K562 (cell line): ENCODE results near the gene CAMSAP3. TPM values are rescaled to one million over a fixed set of nuclear protein-coding genes. Genes with fewer than 3 reads are reported as not detected.

Experiments used
- ARID1B ChIP-seq: fragments of 450-650 bp; IDR thresholded peaks from 2 replicates; pipeline ENCODE4 v1.6.1; 2016; ENCODE audit warnings: antibody characterized with exemption, mild to moderate bottlenecking, inconsistent platforms
- ASH1L ChIP-seq: fragments of 450-650 bp; IDR thresholded peaks from 2 replicates; pipeline ENCODE4 v1.6.1; 2018; ENCODE audit warnings: borderline replicate concordance, mild to moderate bottlenecking, low read depth; ENCODE audit not compliant: partially characterized antibody
- BCOR ChIP-seq: fragments of 450-650 bp; IDR thresholded peaks from 2 replicates; pipeline ENCODE4 v1.6.1; 2016
- CBFA2T3 ChIP-seq: fragments of 450-650 bp; IDR thresholded peaks from 2 replicates; pipeline ENCODE4 v1.6.1; 2017
- EP400 ChIP-seq: fragments of 450-650 bp; IDR thresholded peaks from 2 replicates; pipeline ENCODE4 v1.6.1; 2017; ENCODE audit warnings: antibody characterized with exemption, mild to moderate bottlenecking, moderate library complexity
- GATA2 ChIP-seq: sonication (generic); formaldehyde crosslinking; IDR thresholded peaks from 2 replicates; pipeline ENCODE4 v1.4.0; 2020; ENCODE audit warnings: mild to moderate bottlenecking, missing genetic modification reagents
- IRF2 ChIP-seq: sonication (generic); formaldehyde crosslinking; IDR thresholded peaks from 2 replicates; pipeline ENCODE4 v1.8.1; 2022; ENCODE audit warnings: mild to moderate bottlenecking, missing genetic modification reagents
- JUN ChIP-seq, 2 experiments: sonication (generic) in 1 of 2; formaldehyde crosslinking in 1 of 2; IDR thresholded peaks; 2 replicates each; pipeline versions ENCODE4 v1.6.1 to v1.8.0; 2012 to 2022; ENCODE audit warnings: borderline replicate concordance in 2 of 2, mild to moderate bottlenecking in 2 of 2, improper control_type of control experiment in 1 of 2, low read depth in 1 of 2, low read length in 1 of 2, missing genetic modification reagents in 1 of 2
- PPARD ChIP-seq: fragments of 250-450 bp; sonication (Bioruptor Pico); IDR thresholded peaks from 2 replicates; pipeline ENCODE4 v1.8.0; 2022; ENCODE audit warnings: inconsistent platforms, mild to moderate bottlenecking, moderate library complexity
- SRSF7 ChIP-seq: fragments of 200-400 bp; formaldehyde crosslinking; optimal IDR thresholded peaks from 2 replicates; pipeline ENCODE3; 2017; ENCODE audit warnings: mild to moderate bottlenecking, low read depth, low read length
- YY1 ChIP-seq, 3 experiments: IDR thresholded peaks; 2 replicates each; pipeline ENCODE4 v1.6.1; 2011; ENCODE audit warnings: low read length in 2 of 3, mild to moderate bottlenecking in 2 of 3, moderate library complexity in 2 of 3, borderline replicate concordance in 1 of 3, control low read depth in 1 of 3, low read depth in 1 of 3; ENCODE audit not compliant: insufficient read depth in 3 of 3, insufficient replicate concordance in 2 of 3, control insufficient read depth in 1 of 3, insufficient read length in 1 of 3; ENCODE audit errors: extremely low read depth in 1 of 3
- ZBTB9 ChIP-seq: fragments of 450-650 bp; formaldehyde crosslinking; IDR thresholded peaks from 2 replicates; pipeline ENCODE4 v1.4.0; 2020; ENCODE audit warnings: mild to moderate bottlenecking, moderate library complexity
- ZNF165 ChIP-seq: fragments of 250-450 bp; sonication (Bioruptor Pico); IDR thresholded peaks from 2 replicates; pipeline ENCODE4 v1.4.0; 2020; ENCODE audit warnings: borderline replicate concordance
- ZNF3 ChIP-seq: fragments of 250-450 bp; sonication (Bioruptor Pico); IDR thresholded peaks from 2 replicates; pipeline ENCODE4 v1.5.0; 2021; ENCODE audit warnings: mild to moderate bottlenecking, moderate library complexity
- ZNF655 ChIP-seq: fragments of 250-450 bp; sonication (Bioruptor Pico); IDR thresholded peaks from 2 replicates; pipeline ENCODE4 v1.5.0; 2021
- ZNF699 ChIP-seq: fragments of 250-450 bp; sonication (Bioruptor Pico); IDR thresholded peaks from 2 replicates; pipeline ENCODE4 v1.8.0; 2021; ENCODE audit warnings: mild to moderate bottlenecking, moderate library complexity; ENCODE audit not compliant: insufficient replicate concordance
- polyA plus RNA-seq, 8 experiments: library from polyadenylated mRNA; depleted of rRNA in 4 of 8; stranded (reverse) in 5 of 8; unstranded in 3 of 8; fragments of >200 nt; fragmentation: Nextera tagmentation in 2 of 8; fragmentation: Illumina TruSeq in 1 of 8; extraction: Ambion mirVana in 2 of 8; extraction: Trizol in 1 of 8; gene quantifications; 2 replicates each; pipeline versions ENCODE4 v1.2.1 to v1.2.3, GENCODE V29; 2011 to 2014; ENCODE audit warnings: inconsistent platforms in 1 of 8, missing spikeins in 1 of 8
- total RNA-seq, 7 experiments: library from RNA; depleted of rRNA in 6 of 7; stranded (reverse); fragments of >200 nt in 6 of 7; fragmentation: Illumina TruSeq in 2 of 7; extraction: Trizol in 2 of 7; gene quantifications; 2 replicates each; pipeline versions ENCODE4 v1.2.1 to v1.2.3, GENCODE V29; 2011 to 2021; ENCODE audit warnings: low replicate concordance in 1 of 7
- TF ChIP-seq, protein P1 (sequence below): IDR thresholded peaks from 2 replicates; pipeline ENCODE4 v1.6.1; 2011; ENCODE audit not compliant: insufficient read length; ENCODE audit errors: extremely low read depth
- TF ChIP-seq, protein P2 (sequence below), 2 experiments: fragments of 250-450 bp in 1 of 2; fragments of 450-650 bp in 1 of 2; sonication (Bioruptor Pico) in 1 of 2; IDR thresholded peaks; 2 replicates each; pipeline versions ENCODE4 v1.6.1 to v1.8.0; 2016 to 2021; ENCODE audit warnings: mild to moderate bottlenecking in 2 of 2, moderate library complexity in 2 of 2, missing compliant biosample characterization in 1 of 2, missing genetic modification characterization in 1 of 2
- TF ChIP-seq, protein P3 (sequence below): fragments of 450-650 bp; formaldehyde crosslinking; IDR thresholded peaks from 2 replicates; pipeline ENCODE4 v1.4.0; 2022; ENCODE audit warnings: mild to moderate bottlenecking, moderate library complexity
- TF ChIP-seq, protein P4 (sequence below): IDR thresholded peaks from 3 replicates; pipeline ENCODE4 v1.6.1; 2011; ENCODE audit warnings: borderline replicate concordance, mild to moderate bottlenecking; ENCODE audit not compliant: insufficient read length, insufficient read depth

CAMSAP3 gene
- total and polyA plus RNA-seq, 9 of the 15 experiments (the other 6 are each of a cell fraction or from before 2014, with no cell fraction given), result 0.01 to 0.89 (median 0.22) TPM; not detected in 1

DNA sequence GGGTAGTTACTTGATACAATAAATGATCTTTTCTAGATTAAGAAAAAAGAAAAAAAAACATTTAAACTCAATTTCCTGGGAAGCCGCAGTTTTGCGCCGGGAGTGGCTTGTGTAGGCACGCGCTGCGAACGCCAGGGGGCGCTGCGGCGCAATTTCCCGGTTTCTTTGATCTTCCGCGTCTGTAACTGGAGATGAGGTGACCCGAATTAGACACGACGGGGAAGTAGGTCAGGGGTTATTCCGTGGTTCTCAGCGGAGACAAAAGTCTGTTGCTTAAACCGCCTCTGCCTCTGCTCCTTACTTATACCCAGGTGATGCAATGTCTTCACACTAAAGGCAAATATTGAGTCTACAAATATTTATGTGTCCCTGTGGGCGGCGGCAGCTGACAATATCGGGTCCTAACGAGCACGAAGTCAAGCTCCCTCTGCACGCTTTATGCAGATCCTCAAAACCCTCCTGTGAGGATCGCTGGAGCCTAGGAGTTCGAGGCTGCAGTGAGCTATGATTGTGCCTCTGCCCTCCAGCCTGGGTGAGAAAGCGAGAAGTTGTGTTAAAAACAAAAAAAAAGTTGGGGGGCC lies 56.5 kb downstream of the CAMSAP3 start (continued):
- TF ChIP-seq, protein P1, sequence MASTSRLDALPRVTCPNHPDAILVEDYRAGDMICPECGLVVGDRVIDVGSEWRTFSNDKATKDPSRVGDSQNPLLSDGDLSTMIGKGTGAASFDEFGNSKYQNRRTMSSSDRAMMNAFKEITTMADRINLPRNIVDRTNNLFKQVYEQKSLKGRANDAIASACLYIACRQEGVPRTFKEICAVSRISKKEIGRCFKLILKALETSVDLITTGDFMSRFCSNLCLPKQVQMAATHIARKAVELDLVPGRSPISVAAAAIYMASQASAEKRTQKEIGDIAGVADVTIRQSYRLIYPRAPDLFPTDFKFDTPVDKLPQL, result no peak
- TF ChIP-seq ZBTB9 (CRISPR knock-in tag), result no peak
- TF ChIP-seq YY1 (IDR thresholded peaks at IDR 0.05; ENCODE audit: borderline replicate concordance in 1 of 3, control insufficient read depth in 1 of 3, extremely low read depth in 1 of 3, insufficient read depth in 3 of 3, insufficient read length in 1 of 3, insufficient replicate concordance in 2 of 3, low read depth in 1 of 3, low read length in 2 of 3), result peak in 1 of 3 experiments; percentile 37
- TF ChIP-seq GATA2 (CRISPR knock-in tag), result no peak
- TF ChIP-seq JUN (IDR thresholded peaks at IDR 0.05; ENCODE audit: borderline replicate concordance, low read depth, low read length), result no peak
- TF ChIP-seq JUN (CRISPR knock-in tag; IDR thresholded peaks at IDR 0.05; ENCODE audit: borderline replicate concordance), result no peak
- TF ChIP-seq, protein P2, sequence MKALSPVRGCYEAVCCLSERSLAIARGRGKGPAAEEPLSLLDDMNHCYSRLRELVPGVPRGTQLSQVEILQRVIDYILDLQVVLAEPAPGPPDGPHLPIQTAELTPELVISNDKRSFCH (CRISPR knock-in tag; IDR thresholded peaks at IDR 0.05), result no peak
- TF ChIP-seq, protein P2 (tag; IDR thresholded peaks at IDR 0.05), result 0 out of 2 replicates have a peak, but pooled peaks have one; percentile 19
- TF ChIP-seq IRF2 (CRISPR knock-in tag), result no peak
- 0 out of 2 replicates have a peak, but pooled peaks have one; percentile 6 for TF ChIP-seq BCOR
- peak; percentile 52; the same call in 1 of the 2 replicates for TF ChIP-seq ARID1B
- TF ChIP-seq, protein P3, sequence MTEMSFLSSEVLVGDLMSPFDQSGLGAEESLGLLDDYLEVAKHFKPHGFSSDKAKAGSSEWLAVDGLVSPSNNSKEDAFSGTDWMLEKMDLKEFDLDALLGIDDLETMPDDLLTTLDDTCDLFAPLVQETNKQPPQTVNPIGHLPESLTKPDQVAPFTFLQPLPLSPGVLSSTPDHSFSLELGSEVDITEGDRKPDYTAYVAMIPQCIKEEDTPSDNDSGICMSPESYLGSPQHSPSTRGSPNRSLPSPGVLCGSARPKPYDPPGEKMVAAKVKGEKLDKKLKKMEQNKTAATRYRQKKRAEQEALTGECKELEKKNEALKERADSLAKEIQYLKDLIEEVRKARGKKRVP (CRISPR knock-in tag), result peak; percentile 75
- TF ChIP-seq ZNF3 (CRISPR knock-in tag), result no peak
- TF ChIP-seq ZNF699 (CRISPR knock-in tag), result no peak
- no peak for TF ChIP-seq ZNF655 (CRISPR knock-in tag)
- TF ChIP-seq, protein P4, sequence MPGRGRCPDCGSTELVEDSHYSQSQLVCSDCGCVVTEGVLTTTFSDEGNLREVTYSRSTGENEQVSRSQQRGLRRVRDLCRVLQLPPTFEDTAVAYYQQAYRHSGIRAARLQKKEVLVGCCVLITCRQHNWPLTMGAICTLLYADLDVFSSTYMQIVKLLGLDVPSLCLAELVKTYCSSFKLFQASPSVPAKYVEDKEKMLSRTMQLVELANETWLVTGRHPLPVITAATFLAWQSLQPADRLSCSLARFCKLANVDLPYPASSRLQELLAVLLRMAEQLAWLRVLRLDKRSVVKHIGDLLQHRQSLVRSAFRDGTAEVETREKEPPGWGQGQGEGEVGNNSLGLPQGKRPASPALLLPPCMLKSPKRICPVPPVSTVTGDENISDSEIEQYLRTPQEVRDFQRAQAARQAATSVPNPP, result no peak
- TF ChIP-seq EP400, result peak; percentile 42; the same call in 1 of the 2 replicates
- TF ChIP-seq PPARD (CRISPR knock-in tag), result no peak
- no peak for TF ChIP-seq ZNF165 (CRISPR knock-in tag)
- no peak for TF ChIP-seq SRSF7
- no peak for TF ChIP-seq ASH1L
- peak; percentile 25; the same call in 1 of the 2 replicates for TF ChIP-seq CBFA2T3
